ENCODE results near the gene FNDC5. TPM values are rescaled to one million over a fixed set of nuclear protein-coding genes. Genes with fewer than 3 reads are reported as not detected.

FNDC5 gene
- total RNA-seq, 1 donor from 2014 or later = 2.0 TPM

- H3K4me1 Mint-ChIP-seq (ENCODE audit: unreplicated experiment) = peaks cover 23% of the 10 kb centered on the region
- H3K27me3 Mint-ChIP-seq (ENCODE audit: unreplicated experiment) = no peaks in the 10 kb centered on the region
- H3K27ac Mint-ChIP-seq (ENCODE audit: unreplicated experiment) = no peak overlapping the region
- peaks cover 8% of the 10 kb centered on the region for H3K36me3 Mint-ChIP-seq (ENCODE audit: unreplicated experiment)
- DNase-seq (ENCODE audit: extremely low spot score, unreplicated experiment) = no peak
- TF ChIP-seq CTCF (IDR thresholded peaks at IDR 0.05) = no peak
- H3K9me3 Mint-ChIP-seq (ENCODE audit: unreplicated experiment) = no peaks in the 10 kb centered on the region
- no peak overlapping the region for H3K4me3 Mint-ChIP-seq (ENCODE audit: unreplicated experiment)
Measured at GRCh38 chr1:32868085-32868484, 2.6 kb downstream of the FNDC5 start.

- no peak overlapping the region for H3K4me3 Mint-ChIP-seq (ENCODE audit: unreplicated experiment)
- TF ChIP-seq CTCF (IDR thresholded peaks at IDR 0.05) = no peak
- peaks cover 21% of the 10 kb centered on the region for H3K4me1 Mint-ChIP-seq (ENCODE audit: unreplicated experiment)
- H3K27me3 Mint-ChIP-seq (ENCODE audit: unreplicated experiment) = no peaks in the 10 kb centered on the region
- DNase-seq (ENCODE audit: extremely low spot score, unreplicated experiment) = no peak
- no peaks in the 10 kb centered on the region for H3K9me3 Mint-ChIP-seq (ENCODE audit: unreplicated experiment)
- H3K36me3 Mint-ChIP-seq (ENCODE audit: unreplicated experiment) = peaks cover 12% of the 10 kb centered on the region
- H3K27ac Mint-ChIP-seq (ENCODE audit: unreplicated experiment) = no peak overlapping the region
Measured at GRCh38 chr1:32867671-32868070, 3.0 kb downstream of the FNDC5 start.

- no peak for TF ChIP-seq CTCF (IDR thresholded peaks at IDR 0.05)
- Mint-ChIP-seq H3K4me1 (ENCODE audit: unreplicated experiment) (peaks cover 16% of the 10 kb centered on the region), H3K27me3 (ENCODE audit: unreplicated experiment) (no peaks in the 10 kb centered on the region), H3K27ac (ENCODE audit: unreplicated experiment) (no peak overlapping the region), H3K36me3 (ENCODE audit: unreplicated experiment) (peaks cover 15% of the 10 kb centered on the region), H3K4me3 (ENCODE audit: unreplicated experiment) (no peak overlapping the region), H3K9me3 (ENCODE audit: unreplicated experiment) (no peaks in the 10 kb centered on the region)
- DNase-seq (ENCODE audit: extremely low spot score, unreplicated experiment) = no peak
Measured at GRCh38 chr1:32867151-32867550, 3.6 kb downstream of the FNDC5 start.

GRCh38 chr1:32865639-32866405 lies 4.9 kb downstream of the FNDC5 start:
- Mint-ChIP-seq H3K27me3 (ENCODE audit: unreplicated experiment) (no peaks in the 10 kb centered on the region), H3K27ac (ENCODE audit: unreplicated experiment) (no peak overlapping the region), H3K4me3 (ENCODE audit: unreplicated experiment) (no peak overlapping the region), H3K9me3 (ENCODE audit: unreplicated experiment) (no peaks in the 10 kb centered on the region), H3K4me1 (ENCODE audit: unreplicated experiment) (peaks cover 5% of the 10 kb centered on the region), H3K36me3 (ENCODE audit: unreplicated experiment) (peaks cover 20% of the 10 kb centered on the region)
- no peak for DNase-seq (ENCODE audit: extremely low spot score, unreplicated experiment)
- TF ChIP-seq CTCF (IDR thresholded peaks at IDR 0.05) = no peak

- H3K27me3 Mint-ChIP-seq (ENCODE audit: unreplicated experiment) = no peaks in the 10 kb centered on the region
- TF ChIP-seq CTCF (IDR thresholded peaks at IDR 0.05) = no peak
- H3K4me3 Mint-ChIP-seq (ENCODE audit: unreplicated experiment) = no peak overlapping the region
- H3K27ac Mint-ChIP-seq (ENCODE audit: unreplicated experiment) = no peak overlapping the region
- no peaks in the 10 kb centered on the region for H3K9me3 Mint-ChIP-seq (ENCODE audit: unreplicated experiment)
- H3K36me3 Mint-ChIP-seq (ENCODE audit: unreplicated experiment) = peaks cover 20% of the 10 kb centered on the region
- H3K4me1 Mint-ChIP-seq (ENCODE audit: unreplicated experiment) = no peaks in the 10 kb centered on the region
- no peak for DNase-seq (ENCODE audit: extremely low spot score, unreplicated experiment)
Measured at GRCh38 chr1:32864375-32865019, 6.2 kb downstream of the FNDC5 start.

Data from osteocyte (in vitro differentiated cells).